Ovary (tissue), 3 donors: ENCODE measurements around the gene HCN4.

Experiments used
- CTCF ChIP-seq, 3 donors: fragments of 450-650 bp in 2 of 3; fragments of 200-600 bp in 1 of 3; IDR thresholded peaks; one replicate each; pipeline versions ENCODE4 v1.5.1 to v1.8.0; 2016 to 2022; ENCODE audit warnings: antibody characterized with exemption in 3 of 3, mild to moderate bottlenecking in 1 of 3
- EP300 ChIP-seq: sonication (generic); formaldehyde crosslinking; IDR thresholded peaks from one replicate; pipeline ENCODE4 v1.6.1; 2017; ENCODE audit warnings: antibody characterized with exemption
- POLR2A ChIP-seq: fragments of 450-650 bp; IDR thresholded peaks from one replicate; pipeline ENCODE4 v1.6.1; 2017; ENCODE audit warnings: antibody characterized with exemption, mild to moderate bottlenecking, moderate library complexity
- donor health status: DM: no; HTN: no; CAD: no.

DNA sequence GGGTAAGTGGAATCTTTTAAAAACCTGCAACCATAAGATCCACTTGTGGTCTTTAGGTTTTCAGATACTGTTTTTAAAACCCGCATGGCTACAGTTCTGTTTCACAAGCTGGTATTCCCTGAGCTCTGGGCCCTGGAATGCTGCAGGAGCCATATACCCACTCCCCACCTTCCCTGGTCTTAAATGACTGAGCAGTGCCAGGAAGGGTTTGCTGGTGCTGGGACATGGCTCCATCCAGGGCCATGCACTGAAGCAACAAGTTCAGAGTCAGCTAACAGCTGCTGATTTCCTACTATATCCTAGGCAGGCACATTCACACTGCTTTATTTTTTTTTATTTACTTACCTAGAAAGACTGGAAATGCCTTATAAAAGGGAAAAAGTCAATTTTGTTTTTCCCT, 77.3 kb downstream of the HCN4 start:
- TF ChIP-seq CTCF (IDR thresholded peaks at IDR 0.05) (no peak), EP300 (no peak), POLR2A (no peak)
